IPS-11a (cell line): ENCODE data around the gene WASF2.
"Not testable (repeated sequence)": the region's sequence is repeated elsewhere in the genome, so short reads cannot be mapped to it uniquely, and the experiment has no call there.

Source experiments
- H3K4me3 ChIP-seq: one replicate; pipeline ENCODE4 v1.5.1; 2013; ENCODE audit warnings: low read depth, low read length, control low read depth

The WASF2 gene

GRCh38 chr1:27455139-27455811 lies 34.7 kb downstream of the WASF2 start:
- no peak overlapping the region for H3K4me3 ChIP-seq

- H3K4me3 ChIP-seq = no peak overlapping the region
Observed at GRCh38 chr1:27454610-27455009, 35.4 kb downstream of the WASF2 start.

DNA sequence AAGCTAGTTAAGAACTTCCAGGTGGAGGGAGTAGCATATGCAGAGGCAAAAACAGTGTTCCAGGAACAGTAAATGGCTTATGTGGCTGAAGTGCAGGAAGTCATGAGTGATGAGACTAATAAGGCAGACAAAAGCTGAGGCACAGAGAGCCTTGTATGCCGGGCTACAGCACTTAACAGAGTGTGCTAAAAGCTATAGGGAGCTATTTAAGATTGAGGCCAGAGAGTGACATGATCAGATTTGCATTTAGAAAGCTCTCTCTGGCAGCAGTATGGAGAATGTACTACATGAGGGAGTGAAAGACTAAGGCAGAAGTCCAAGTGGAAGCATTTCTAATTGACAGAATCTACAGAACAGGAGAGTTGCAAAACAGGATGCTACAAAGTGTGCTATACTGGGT lies 38.6 kb downstream of the WASF2 start:
- H3K4me3 ChIP-seq = no peak overlapping the region

DNA sequence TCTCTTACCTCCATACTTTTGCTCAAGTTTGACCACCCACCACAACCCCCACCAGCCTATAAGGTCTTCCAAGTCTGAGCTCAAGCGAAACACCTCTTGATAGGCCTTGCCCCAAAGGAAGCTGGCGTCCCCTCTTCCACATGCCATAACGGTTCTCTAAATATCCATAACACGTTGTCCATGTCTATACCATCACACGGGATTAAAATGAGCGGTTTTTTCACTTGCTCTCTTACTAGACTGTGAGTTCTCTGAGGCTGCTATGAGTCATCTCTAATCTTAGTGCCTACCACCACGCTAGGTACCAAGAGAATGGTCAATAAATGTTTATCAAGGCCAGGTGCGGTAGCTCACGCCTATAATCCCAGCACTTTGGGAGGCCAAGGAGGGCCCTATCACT lies 41.0 kb downstream of the WASF2 start:
- no peak overlapping the region for H3K4me3 ChIP-seq

- H3K4me3 ChIP-seq = no peak overlapping the region
Observed at GRCh38 chr1:27447883-27448282, 42.1 kb downstream of the WASF2 start.

GRCh38 chr1:27447399-27447798 lies 42.6 kb downstream of the WASF2 start:
- H3K4me3 ChIP-seq = no peak overlapping the region

- no peak overlapping the region for H3K4me3 ChIP-seq
Observed at GRCh38 chr1:27446496-27447020, 43.4 kb downstream of the WASF2 start.

GRCh38 chr1:27445177-27445936 lies 44.6 kb downstream of the WASF2 start:
- H3K4me3 ChIP-seq = no peak overlapping the region

- no peak overlapping the region for H3K4me3 ChIP-seq
Observed at GRCh38 chr1:27444632-27445031, 45.3 kb downstream of the WASF2 start.

- H3K4me3 ChIP-seq = no peak overlapping the region
Observed at GRCh38 chr1:27439150-27439549, 50.8 kb downstream of the WASF2 start.

DNA sequence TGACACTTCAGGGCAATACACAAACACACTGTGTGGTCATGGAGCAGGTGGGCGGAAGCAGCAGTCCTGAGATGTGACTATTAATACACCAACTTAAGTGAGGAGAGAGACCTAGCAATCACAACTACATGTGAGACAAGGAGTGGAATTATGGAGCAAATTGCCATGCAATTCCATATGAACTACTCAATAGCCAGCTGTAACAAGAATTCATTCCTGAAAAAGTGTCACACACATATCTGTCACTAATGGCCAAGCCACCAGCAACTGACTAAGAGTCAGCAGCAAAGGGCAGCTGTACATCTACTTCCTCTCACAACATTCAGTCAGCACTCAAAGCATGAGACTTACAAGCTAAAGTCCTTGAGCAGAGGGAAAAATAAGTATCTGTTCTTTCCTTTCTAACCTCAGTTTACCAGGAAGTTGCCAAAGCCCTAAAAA lies 51.3 kb downstream of the WASF2 start:
- H3K4me3 ChIP-seq = no peak overlapping the region

GRCh38 chr1:27436204-27437159 lies 53.5 kb downstream of the WASF2 start:
- H3K4me3 ChIP-seq = no peak overlapping the region

- no peak overlapping the region for H3K4me3 ChIP-seq
Observed at GRCh38 chr1:27435566-27436203, 54.3 kb downstream of the WASF2 start.

DNA sequence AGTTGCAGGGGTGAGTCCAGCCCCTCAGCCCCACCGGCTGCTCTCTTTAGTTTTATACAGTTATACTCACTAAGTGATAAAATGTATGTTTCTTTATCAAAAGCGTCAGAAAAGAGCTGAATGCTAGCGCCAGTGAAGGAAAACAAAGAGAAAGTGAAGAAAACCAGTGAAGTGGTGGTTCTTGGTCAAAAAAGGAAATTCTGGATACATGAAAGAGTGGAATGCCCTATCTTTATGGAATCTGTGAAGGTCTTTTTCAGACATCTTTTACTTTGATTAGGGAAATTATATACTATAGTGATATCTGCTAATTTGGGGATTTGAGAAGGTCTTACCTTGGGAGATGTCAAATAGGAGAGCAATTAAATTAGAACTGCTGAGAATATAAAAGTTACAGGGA lies 56.3 kb downstream of the WASF2 start:
- H3K4me3 ChIP-seq = no peak overlapping the region

GRCh38 chr1:27432725-27433124 lies 57.2 kb downstream of the WASF2 start:
- not testable (repeated sequence) for H3K4me3 ChIP-seq

GRCh38 chr1:27431601-27431940 lies 58.4 kb downstream of the WASF2 start:
- no peak overlapping the region for H3K4me3 ChIP-seq

DNA sequence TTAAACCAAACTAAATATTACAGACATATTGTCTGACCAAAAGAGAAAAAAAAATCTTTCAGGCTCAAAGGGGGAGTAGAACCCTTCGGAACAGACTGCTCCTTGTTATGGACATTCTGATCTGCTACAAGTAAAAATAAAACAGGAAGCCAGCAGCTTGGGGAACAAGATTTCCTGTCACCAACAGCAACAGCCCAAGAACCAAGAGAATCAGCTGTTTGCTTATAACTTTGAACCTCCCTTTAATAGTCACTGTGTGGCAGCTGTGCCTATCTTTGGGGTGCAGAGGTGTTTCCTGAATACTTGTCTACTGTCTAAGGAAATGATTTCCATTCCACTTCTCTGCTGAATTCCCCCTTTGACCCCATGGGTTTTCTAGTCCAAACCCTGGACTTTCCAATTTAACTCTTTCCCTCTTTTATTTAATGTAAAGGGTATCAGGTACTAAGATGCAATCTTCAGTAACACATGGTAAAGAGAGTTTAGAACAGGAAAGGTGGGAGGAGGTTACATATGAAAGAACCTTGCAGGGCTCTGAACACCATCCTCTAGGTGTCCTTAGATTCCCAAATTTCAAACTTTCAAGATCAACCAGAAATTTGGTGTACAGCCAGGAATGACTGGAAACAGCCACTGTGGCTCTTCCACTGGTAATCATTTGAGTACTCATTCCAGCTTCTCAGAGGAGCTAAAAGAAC lies 58.9 kb downstream of the WASF2 start:
- H3K4me3 ChIP-seq = no peak overlapping the region

DNA sequence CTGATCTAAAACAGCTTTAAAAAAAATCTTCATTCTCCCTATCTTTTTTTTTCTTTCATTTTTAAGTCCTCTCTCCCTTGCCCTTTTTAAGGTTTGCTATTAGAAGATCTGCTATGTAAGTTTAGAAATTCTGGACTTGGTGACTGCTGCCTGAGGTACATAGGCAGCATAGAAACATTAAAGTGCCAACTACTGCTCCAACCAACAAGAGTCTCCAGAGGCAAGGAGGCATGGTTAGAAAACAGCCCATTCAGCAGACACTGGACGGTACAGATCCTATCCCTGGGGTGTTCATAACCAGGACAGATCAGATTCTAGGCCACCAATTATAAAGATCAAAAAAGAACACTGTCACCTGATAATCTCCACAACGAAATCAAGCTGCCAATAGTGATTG lies 60.9 kb downstream of the WASF2 start:
- no peak overlapping the region for H3K4me3 ChIP-seq

DNA sequence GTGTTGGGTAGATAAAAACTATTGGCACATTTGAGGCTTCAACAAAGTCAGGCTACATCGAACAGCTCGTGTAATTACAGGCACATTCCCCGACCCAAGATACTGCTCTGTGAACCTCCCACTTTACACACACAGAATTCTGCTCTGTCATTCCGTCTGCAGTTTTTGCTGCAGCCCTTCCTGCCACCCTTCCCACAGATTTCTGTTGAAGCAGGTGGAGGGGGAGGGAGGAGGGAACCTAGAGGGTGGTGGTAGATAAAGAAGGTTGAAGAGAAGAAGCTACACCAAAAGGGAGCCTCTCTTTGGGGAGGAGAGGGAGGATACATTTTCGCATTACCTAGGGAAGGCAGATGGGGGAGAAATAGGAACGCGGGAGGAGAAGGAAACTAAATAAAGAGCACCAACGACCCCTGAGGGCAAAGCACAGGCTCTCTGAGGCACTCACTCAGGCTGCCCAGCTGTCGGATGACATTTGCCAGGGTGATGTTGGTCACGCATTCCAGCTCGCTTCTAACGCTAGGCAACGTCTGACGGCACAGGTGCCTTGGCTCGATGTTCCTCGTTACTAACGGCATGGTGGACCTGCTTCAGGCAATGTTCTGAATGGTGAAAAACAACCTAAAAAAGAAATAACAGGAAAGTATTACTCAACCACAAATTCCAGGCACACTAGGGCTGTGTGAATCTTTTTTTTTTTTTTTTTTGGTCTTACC lies 61.5 kb downstream of the WASF2 start:
- H3K4me3 ChIP-seq = no peak overlapping the region
